A549 (cell line): ENCODE data around the gene FBXO28. TPM values are rescaled to one million over a fixed set of nuclear protein-coding genes. Genes with fewer than 3 reads are reported as not detected.
A peak's percentile ranks its signal among the peaks of the same experiment; 100 is the strongest.

Source experiments
- ATAC-seq, 2 experiments: fragments of 200-7000 bp in 1 of 2; fragments of >200 bp in 1 of 2; cut with Nextera tagmentation in 1 of 2; cut with Tn5 transposase in 1 of 2; 3 replicates each; pipeline versions ENCODE4 v1.8.0 to v1.9.1; 2018 to 2020; ENCODE audit warnings: mild to moderate bottlenecking in 1 of 2, moderate library complexity in 1 of 2
- CTCF ChIA-PET: fragments of 300-600 bp; sonication (Branson Sonifier 250); formaldehyde crosslinking; extraction: SDS; loops from one replicate; lab custom pipeline; 2021; ENCODE audit warnings: antibody characterized with exemption, inconsistent platforms; lab: Yijun Ruan, JAX
- POLR2A ChIA-PET: fragments of 350-600 bp; formaldehyde crosslinking; extraction: SDS; loops from one replicate; lab custom pipeline; 2021; ENCODE audit warnings: antibody characterized with exemption, inconsistent platforms; lab: Yijun Ruan, JAX
- DNase-seq, 2 experiments: peaks; one replicate each; pipeline versions ENCODE4 v3.0.0 to v3.0.0-alpha.2; 2011 to 2016; ENCODE audit warnings: low read depth in 1 of 2, low spot score in 1 of 2
- FAIRE-seq: peaks from 2 replicates; lab custom pipeline; 2011; peaks lifted over from hg19 to GRCh38; lab: Jason Lieb, UNC
- H3K27ac ChIP-seq, 2 experiments: fragments of >200 bp; sonication (Bioruptor Twin); formaldehyde crosslinking; 3 replicates each; pipeline ENCODE4 v1.5.1; 2016 to 2017
- H3K4me1 ChIP-seq: fragments of >200 bp; sonication (Bioruptor Twin); formaldehyde crosslinking; 3 replicates; pipeline ENCODE4 v1.6.1; 2016
- H3K4me2 ChIP-seq: fragments of >200 bp; sonication (Bioruptor Twin); formaldehyde crosslinking; 3 replicates; pipeline ENCODE4 v1.6.1; 2016
- H3K4me3 ChIP-seq: fragments of >200 bp; sonication (Bioruptor Twin); formaldehyde crosslinking; 3 replicates; pipeline ENCODE4 v1.5.1; 2016
- H3K9me3 ChIP-seq: fragments of >200 bp; sonication (Bioruptor Twin); formaldehyde crosslinking; 3 replicates; pipeline ENCODE4 v1.6.1; 2016
- CTCF ChIP-seq: fragments of >200 bp; sonication (Bioruptor Twin); formaldehyde crosslinking; IDR thresholded peaks from 3 replicates; pipeline ENCODE4 v1.5.1; 2016
- EP300 ChIP-seq, 2 experiments: fragments of >200 bp; sonication (Bioruptor Twin); formaldehyde crosslinking; IDR thresholded peaks; 2 replicates in 1 of 2; 3 replicates in 1 of 2; pipeline ENCODE4 v1.6.1; 2016 to 2017
- ESRRA ChIP-seq: fragments of 150-350 bp; IDR thresholded peaks from 2 replicates; pipeline ENCODE4 v1.6.1; 2014; ENCODE audit warnings: mild to moderate bottlenecking, low read length, borderline replicate concordance
- FOSB ChIP-seq: fragments of 250-450 bp; sonication (Bioruptor Pico); IDR thresholded peaks from 2 replicates; pipeline ENCODE4 v1.5.0; 2020; ENCODE audit warnings: mild to moderate bottlenecking, moderate library complexity
- GATA3 ChIP-seq: IDR thresholded peaks from 2 replicates; pipeline ENCODE4 v1.6.1; 2012; ENCODE audit warnings: borderline replicate concordance
- HDAC2 ChIP-seq: fragments of 200-600 bp; sonication (generic); IDR thresholded peaks from 2 replicates; pipeline ENCODE4 v1.6.1; 2016
- HOXA7 ChIP-seq: fragments of 250-450 bp; sonication (Bioruptor Pico); IDR thresholded peaks from 2 replicates; pipeline ENCODE4 v1.5.0; 2020; ENCODE audit warnings: mild to moderate bottlenecking, moderate library complexity
- JUN ChIP-seq, 2 experiments: fragments of >200 bp; sonication (Bioruptor Twin); formaldehyde crosslinking; IDR thresholded peaks; 2 replicates in 1 of 2; 3 replicates in 1 of 2; pipeline ENCODE4 v1.6.1; 2016 to 2017
- KDM5A ChIP-seq: fragments of 200-600 bp; sonication (generic); IDR thresholded peaks from 2 replicates; pipeline ENCODE4 v1.6.1; 2016; ENCODE audit warnings: antibody characterized with exemption, mild to moderate bottlenecking
- MAZ ChIP-seq: fragments of 150-350 bp; IDR thresholded peaks from 2 replicates; pipeline ENCODE4 v1.6.1; 2014; ENCODE audit warnings: antibody characterized with exemption, low read depth, low read length, borderline replicate concordance
- MYC ChIP-seq: IDR thresholded peaks from 2 replicates; pipeline ENCODE4 v1.6.1; 2012; ENCODE audit warnings: mild to moderate bottlenecking, inconsistent platforms, low read length, improper control_type of control experiment, borderline replicate concordance
- NFE2L2 ChIP-seq: fragments of 150-350 bp; conservative IDR thresholded peaks from 2 replicates; pipeline ENCODE4 v1.6.1; 2014; ENCODE audit warnings: low read length
- PBX3 ChIP-seq: IDR thresholded peaks from 2 replicates; pipeline ENCODE4 v1.6.1; 2012
- PHF8 ChIP-seq: fragments of 200-600 bp; sonication (generic); IDR thresholded peaks from 2 replicates; pipeline ENCODE4 v1.6.1; 2016; ENCODE audit warnings: low read depth, mild to moderate bottlenecking, antibody characterized with exemption, moderate library complexity, borderline replicate concordance
- POLR2A ChIP-seq: IDR thresholded peaks from 2 replicates; pipeline ENCODE4 v1.6.1; 2012; ENCODE audit warnings: mild to moderate bottlenecking, low read length
- RCOR1 ChIP-seq: fragments of 150-350 bp; IDR thresholded peaks from 2 replicates; pipeline ENCODE4 v1.6.1; 2014; ENCODE audit warnings: antibody characterized with exemption, low read length, low read depth
- TP53 ChIP-seq: fragments of 250-450 bp; sonication (Bioruptor Pico); IDR thresholded peaks from 2 replicates; pipeline ENCODE4 v1.5.0; 2021; ENCODE audit warnings: mild to moderate bottlenecking, moderate library complexity
- ZFP36 ChIP-seq: fragments of 450-650 bp; IDR thresholded peaks from 2 replicates; pipeline ENCODE4 v1.6.1; 2014; ENCODE audit warnings: borderline replicate concordance; ENCODE audit not compliant: partially characterized antibody
- WGBS: methylation state at CpG from one replicate; pipeline ENCODE4 v1.1.6; 2017; ENCODE audit errors: missing lambda C conversion rate; 5-methylcytosine and 5-hydroxymethylcytosine counted together
- polyA minus RNA-seq: library from RNA; depleted of rRNA, polyadenylated mRNA; stranded (reverse); fragments of >200 nt; gene quantifications from 2 replicates; pipeline ENCODE4 v1.2.3, GENCODE V29; 2011; rRNA and poly(A)+ RNA removed
- polyA plus RNA-seq, 4 experiments: library from polyadenylated mRNA; depleted of rRNA in 3 of 4; stranded (reverse); fragments of >200 nt; fragmentation: RNase III in 1 of 4; extraction: RNeasy Plus Mini Kit Qiagen cat#74134 plus additional on column Dnase treatment in 1 of 4; gene quantifications; 2 replicates in 3 of 4; 3 replicates in 1 of 4; pipeline ENCODE4 v1.2.3, GENCODE V29; 2011 to 2017
- TF ChIP-seq, protein P1 (sequence below): fragments of >200 bp; sonication (Bioruptor Twin); formaldehyde crosslinking; IDR thresholded peaks from 3 replicates; pipeline ENCODE4 v1.6.1; 2016
- TF ChIP-seq, protein P2 (sequence below): IDR thresholded peaks from 2 replicates; pipeline ENCODE4 v1.6.1; 2012

FBXO28 gene, protein sequence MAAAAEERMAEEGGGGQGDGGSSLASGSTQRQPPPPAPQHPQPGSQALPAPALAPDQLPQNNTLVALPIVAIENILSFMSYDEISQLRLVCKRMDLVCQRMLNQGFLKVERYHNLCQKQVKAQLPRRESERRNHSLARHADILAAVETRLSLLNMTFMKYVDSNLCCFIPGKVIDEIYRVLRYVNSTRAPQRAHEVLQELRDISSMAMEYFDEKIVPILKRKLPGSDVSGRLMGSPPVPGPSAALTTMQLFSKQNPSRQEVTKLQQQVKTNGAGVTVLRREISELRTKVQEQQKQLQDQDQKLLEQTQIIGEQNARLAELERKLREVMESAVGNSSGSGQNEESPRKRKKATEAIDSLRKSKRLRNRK
- polyA plus RNA-seq (2011; rRNA removed) (25.6 and 31.5 TPM in 2 replicates), polyA plus RNA-seq (2017; fragmentation: RNase III; extraction: RNeasy Plus Mini Kit Qiagen cat#74134 plus additional on column Dnase treatment) (18.8 to 20.7 TPM (median 19.1 TPM) in 3 replicates), polyA minus RNA-seq (17.5 and 18.4 TPM in 2 replicates)
- 8.2 and 11.1 TPM in 2 replicates for polyA plus RNA-seq (2012; cell fraction: cytosol; rRNA removed)
- 6.1 and 6.8 TPM in 2 replicates for polyA plus RNA-seq (2012; cell fraction: nucleus; rRNA removed)

GRCh38 chr1:224113918-224114786, at the start of gene FBXO28:
Gene FBXO28 (plus strand): TSS chr1:224114111. CDS start chr1:224114130, 19 bp downstream.
- ChIA-PET POLR2A (interaction anchor here (0.6 to 0.9 kb wide), 3 partner anchors 237 to 981 kb away, joined by 3 to 10 read pairs (median 3); no protein-coding TSS in a partner anchor), CTCF (interaction anchor here (1.0 kb wide), 1 partner anchor 219 kb away, joined by 5 read pairs; no protein-coding TSS in a partner anchor)
- Histone ChIP-seq H3K9me3 (no peaks in the 10 kb centered on the region), H3K4me2 (peak within 1 kb of the TSS; percentile 90), H3K4me3 (peak within 1 kb of the TSS; percentile 86), H3K4me1 (peaks cover 14% of the 10 kb centered on the region; the same call in 2 of the 3 replicates), H3K27ac (peak within 1 kb of the TSS; percentile 96)
- WGBS = 1% methylated on average over 30 of the region's 60 CpGs
- DNase-seq (peak; percentile 96 to 98), FAIRE-seq (no peak), ATAC-seq (peak; percentile 100)
- TF ChIP-seq MYC (0 out of 2 replicates have a peak, but pooled peaks have one; percentile 5), ESRRA (no peak), HDAC2 (no peak), EP300 (IDR thresholded peaks at IDR 0.05) (no peak), TP53 (CRISPR knock-in tag) (no peak), MAZ (peak; percentile 93; the same call in 1 of the 2 replicates), ZFP36 (no peak), JUN (IDR thresholded peaks at IDR 0.05) (peak in 1 of 2 experiments; percentile 93; a peak in 4 of 5 replicates), RCOR1 (no peak), PHF8 (peak; percentile 94), HOXA7 (no peak), PBX3 (0 out of 2 replicates have a peak, but pooled peaks have one; percentile 42), NFE2L2 (no peak), KDM5A (peak; percentile 89), POLR2A (peak; percentile 97), CTCF (no peak)
- TF ChIP-seq, protein P1, sequence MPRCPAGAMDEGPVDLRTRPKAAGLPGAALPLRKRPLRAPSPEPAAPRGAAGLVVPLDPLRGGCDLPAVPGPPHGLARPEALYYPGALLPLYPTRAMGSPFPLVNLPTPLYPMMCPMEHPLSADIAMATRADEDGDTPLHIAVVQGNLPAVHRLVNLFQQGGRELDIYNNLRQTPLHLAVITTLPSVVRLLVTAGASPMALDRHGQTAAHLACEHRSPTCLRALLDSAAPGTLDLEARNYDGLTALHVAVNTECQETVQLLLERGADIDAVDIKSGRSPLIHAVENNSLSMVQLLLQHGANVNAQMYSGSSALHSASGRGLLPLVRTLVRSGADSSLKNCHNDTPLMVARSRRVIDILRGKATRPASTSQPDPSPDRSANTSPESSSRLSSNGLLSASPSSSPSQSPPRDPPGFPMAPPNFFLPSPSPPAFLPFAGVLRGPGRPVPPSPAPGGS = peak; percentile 72; the same call in 1 of the 3 replicates
- TF ChIP-seq, protein P2, sequence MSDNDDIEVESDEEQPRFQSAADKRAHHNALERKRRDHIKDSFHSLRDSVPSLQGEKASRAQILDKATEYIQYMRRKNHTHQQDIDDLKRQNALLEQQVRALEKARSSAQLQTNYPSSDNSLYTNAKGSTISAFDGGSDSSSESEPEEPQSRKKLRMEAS = peak; percentile 75

DNA sequence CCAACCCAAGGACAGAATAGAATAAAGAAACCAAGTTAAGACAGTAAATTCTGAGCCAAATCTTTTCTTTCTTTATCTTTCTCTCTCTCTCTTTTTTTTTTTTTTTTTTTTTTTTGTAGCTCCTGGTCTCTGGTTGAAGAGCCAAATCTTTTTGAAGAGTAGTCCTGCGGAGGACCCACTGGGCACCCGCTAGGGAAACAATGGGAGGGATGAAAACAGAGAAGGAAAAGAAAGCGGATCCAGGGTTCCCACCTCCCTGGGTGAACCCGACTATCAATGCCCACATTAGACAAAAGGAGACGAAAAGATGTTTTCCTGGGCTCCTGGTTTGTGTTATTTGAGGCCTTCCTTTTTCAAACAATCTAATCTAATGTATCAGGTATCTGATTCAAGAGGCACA, 49.8 kb upstream of the FBXO28 start:
- Histone ChIP-seq H3K4me3 (no peak overlapping the region), H3K27ac (no peak overlapping the region), H3K9me3 (no peaks in the 10 kb centered on the region), H3K4me2 (no peak overlapping the region), H3K4me1 (0 out of 3 replicates have a peak, but pooled peaks cover 4% of the 10 kb centered on the region)
- TF ChIP-seq FOSB (no peak), GATA3 (no peak)
- ChIA-PET POLR2A (no interaction called here), CTCF (interaction anchor here (0.5 to 3.1 kb wide), 3 partner anchors 13 to 367 kb away, joined by 3 to 17 read pairs (median 3); no protein-coding TSS in a partner anchor)
- no peak for ATAC-seq
- WGBS = 92% methylated on average over 5 of the region's 5 CpGs
- no peak for DNase-seq
- FAIRE-seq = no peak
